Mucosa of rectum (tissue), 2 donors: ENCODE data around the gene SOX11.

ENCODE experiments used
- H3K27ac ChIP-seq, 2 donors: one replicate each; pipeline ENCODE4 v1.7.0; 2013; ENCODE audit warnings: inconsistent platforms in 2 of 2, low read depth in 2 of 2, low read length in 2 of 2
- H3K27me3 ChIP-seq, 2 donors: one replicate each; pipeline ENCODE4 v1.7.0; 2013; ENCODE audit warnings: low read length in 2 of 2; ENCODE audit not compliant: control insufficient read depth in 2 of 2, insufficient read depth in 2 of 2
- H3K36me3 ChIP-seq, 2 donors: one replicate each; pipeline ENCODE4 v1.7.0; 2013; ENCODE audit warnings: low read length in 2 of 2; ENCODE audit not compliant: control insufficient read depth in 2 of 2, insufficient read depth in 2 of 2
- H3K4me1 ChIP-seq, 2 donors: one replicate each; pipeline ENCODE4 v1.7.0; 2013; ENCODE audit warnings: low read length in 2 of 2, mild to moderate bottlenecking in 1 of 2; ENCODE audit not compliant: control insufficient read depth in 2 of 2, insufficient read depth in 2 of 2
- H3K4me3 ChIP-seq, 2 donors: one replicate each; pipeline ENCODE4 v1.7.0; 2013; ENCODE audit warnings: low read length in 2 of 2
- H3K9ac ChIP-seq, 2 donors: one replicate each; pipeline ENCODE4 v1.7.0; 2013; ENCODE audit warnings: low read length in 2 of 2, low read depth in 1 of 2, mild to moderate bottlenecking in 1 of 2
- H3K9me3 ChIP-seq, 2 donors: one replicate each; pipeline ENCODE4 v1.7.0; 2013; ENCODE audit warnings: low read length in 2 of 2; ENCODE audit not compliant: control insufficient read depth in 2 of 2
- donor health status: healthy.
- donor health status: Normal muscosa, but diverticular disease.

Gene SOX11

GRCh38 chr2:5672749-5673144 is 19.4 kb upstream of the SOX11 start:
- Histone ChIP-seq H3K27me3 (no peaks in the 10 kb centered on the region), H3K4me1 (no peaks in the 10 kb centered on the region), H3K9me3 (no peaks in the 10 kb centered on the region), H3K36me3 (no peaks in the 10 kb centered on the region), H3K27ac (no peak overlapping the region), H3K9ac (no peak overlapping the region), H3K4me3 (no peak overlapping the region)

DNA sequence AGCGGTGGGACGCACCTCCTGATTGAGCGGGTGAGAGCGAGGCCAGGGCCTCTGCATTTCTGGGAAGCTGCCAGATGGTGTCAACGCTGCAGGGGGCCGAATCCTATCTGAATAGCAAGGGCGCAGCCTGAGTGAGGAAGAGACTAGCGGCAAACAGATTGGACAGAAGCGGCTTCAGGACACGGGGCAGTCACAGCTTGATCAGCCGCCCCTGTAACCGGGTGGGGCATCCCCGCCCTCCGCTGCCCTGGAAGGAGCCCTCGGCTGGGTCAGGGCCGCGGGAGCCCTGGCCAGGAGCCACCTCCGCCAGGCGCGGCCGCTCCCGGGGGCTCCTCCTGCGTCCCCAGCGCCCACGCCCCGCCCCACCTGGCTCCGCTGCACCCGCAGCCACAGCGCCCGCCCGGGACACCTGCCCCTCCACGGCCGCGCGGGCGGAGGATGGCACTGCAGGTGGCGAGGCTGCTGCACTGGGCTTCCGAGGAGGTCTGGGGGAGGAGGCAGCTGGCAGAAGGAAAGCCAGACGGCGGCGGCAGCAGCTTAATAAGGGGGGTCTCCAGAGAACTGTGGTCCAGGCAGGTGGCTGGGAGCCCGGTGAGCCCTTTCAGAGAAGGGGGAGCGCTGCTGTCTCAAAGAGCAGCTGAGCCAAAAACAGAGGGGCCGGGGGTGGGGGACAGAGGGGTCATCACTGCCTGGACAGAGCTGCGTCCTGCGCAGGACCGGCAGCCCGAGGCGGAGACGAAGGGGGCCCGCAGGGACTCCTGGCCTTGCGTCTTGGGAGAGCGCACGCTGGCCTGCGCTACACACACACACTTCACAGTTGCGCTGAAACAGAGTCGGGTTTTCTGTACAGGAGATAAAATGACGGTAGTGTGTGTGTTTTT is 18.8 kb upstream of the SOX11 start:
- Histone ChIP-seq H3K4me3 (no peak overlapping the region), H3K27ac (no peak overlapping the region), H3K4me1 (no peaks in the 10 kb centered on the region), H3K36me3 (no peaks in the 10 kb centered on the region), H3K9me3 (no peaks in the 10 kb centered on the region), H3K27me3 (no peaks in the 10 kb centered on the region), H3K9ac (no peak overlapping the region)

- H3K27me3 ChIP-seq = no peaks in the 10 kb centered on the region
- H3K9ac ChIP-seq = no peak overlapping the region
- no peaks in the 10 kb centered on the region for H3K36me3 ChIP-seq
Measured at GRCh38 chr2:5674026-5674340, 18.2 kb upstream of the SOX11 start.

DNA sequence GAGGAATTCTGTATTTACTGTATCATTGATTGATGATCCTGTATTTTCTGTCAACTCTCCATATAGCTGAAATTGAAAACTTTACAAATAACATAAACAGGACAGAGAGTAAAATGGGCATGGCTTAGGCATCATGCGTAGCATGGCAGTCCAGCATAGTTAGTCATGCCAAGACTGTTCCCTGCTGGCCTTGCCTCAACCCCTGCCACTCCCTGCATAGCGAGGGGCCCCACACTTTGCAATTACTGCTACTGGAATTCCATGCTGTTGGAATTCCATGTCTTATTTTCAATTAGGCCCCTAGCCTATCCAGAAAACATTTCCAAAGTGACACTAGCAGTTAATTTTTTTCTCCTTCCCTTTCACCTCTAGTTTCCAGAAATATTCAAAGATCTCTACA is 15.1 kb upstream of the SOX11 start:
- Histone ChIP-seq H3K27me3 (no peaks in the 10 kb centered on the region), H3K4me3 (no peak overlapping the region), H3K36me3 (no peaks in the 10 kb centered on the region), H3K27ac (no peak overlapping the region), H3K4me1 (no peaks in the 10 kb centered on the region), H3K9me3 (no peaks in the 10 kb centered on the region), H3K9ac (no peak overlapping the region)

More at GRCh38 chr2:5674026-5674340, 18.2 kb upstream of the SOX11 start:
- no peaks in the 10 kb centered on the region for H3K4me1 ChIP-seq
- no peak overlapping the region for H3K27ac ChIP-seq
- no peaks in the 10 kb centered on the region for H3K9me3 ChIP-seq
- H3K4me3 ChIP-seq = no peak overlapping the region

GRCh38 chr2:5683471-5683870 is 8.7 kb upstream of the SOX11 start:
- no peak overlapping the region for H3K27ac ChIP-seq
- no peak overlapping the region for H3K4me3 ChIP-seq
- no peaks in the 10 kb centered on the region for H3K9me3 ChIP-seq
- H3K36me3 ChIP-seq = no peaks in the 10 kb centered on the region
- no peaks in the 10 kb centered on the region for H3K27me3 ChIP-seq
- no peak overlapping the region for H3K9ac ChIP-seq
- no peaks in the 10 kb centered on the region for H3K4me1 ChIP-seq

- Histone ChIP-seq H3K36me3 (no peaks in the 10 kb centered on the region), H3K27me3 (no peaks in the 10 kb centered on the region), H3K4me3 (no peak overlapping the region), H3K4me1 (no peaks in the 10 kb centered on the region), H3K9me3 (no peaks in the 10 kb centered on the region), H3K27ac (no peak overlapping the region), H3K9ac (no peak overlapping the region)
Measured at GRCh38 chr2:5685225-5685624, 7.0 kb upstream of the SOX11 start.

DNA sequence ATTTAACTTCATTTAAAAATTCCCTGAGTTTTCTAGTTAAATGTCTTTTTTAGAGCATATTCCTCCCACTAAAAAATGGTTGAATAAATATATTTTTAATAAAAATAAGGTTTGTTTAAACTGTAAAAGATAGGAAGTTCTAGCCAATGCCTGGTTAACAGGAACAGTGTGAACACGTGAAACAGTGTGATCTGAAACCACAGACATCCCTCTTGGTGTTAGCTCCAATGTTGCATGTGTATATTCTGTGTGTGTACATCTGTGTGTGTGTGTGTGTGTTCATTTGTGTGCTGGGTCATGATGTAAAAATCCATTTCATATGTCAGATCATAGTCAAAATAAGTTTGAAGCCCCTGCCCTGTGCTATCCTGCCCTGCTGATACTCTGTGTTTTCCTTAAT is 6.1 kb upstream of the SOX11 start:
- Histone ChIP-seq H3K27ac (no peak overlapping the region), H3K9ac (no peak overlapping the region), H3K9me3 (no peaks in the 10 kb centered on the region), H3K4me1 (no peaks in the 10 kb centered on the region), H3K4me3 (no peak overlapping the region), H3K27me3 (no peaks in the 10 kb centered on the region), H3K36me3 (no peaks in the 10 kb centered on the region)

- Histone ChIP-seq H3K9me3 (no peaks in the 10 kb centered on the region), H3K27ac (no peak overlapping the region), H3K9ac (no peak overlapping the region), H3K27me3 (no peaks in the 10 kb centered on the region), H3K4me3 (no peak overlapping the region), H3K4me1 (no peaks in the 10 kb centered on the region), H3K36me3 (no peaks in the 10 kb centered on the region)
Measured at GRCh38 chr2:5686536-5686935, 5.6 kb upstream of the SOX11 start.

DNA sequence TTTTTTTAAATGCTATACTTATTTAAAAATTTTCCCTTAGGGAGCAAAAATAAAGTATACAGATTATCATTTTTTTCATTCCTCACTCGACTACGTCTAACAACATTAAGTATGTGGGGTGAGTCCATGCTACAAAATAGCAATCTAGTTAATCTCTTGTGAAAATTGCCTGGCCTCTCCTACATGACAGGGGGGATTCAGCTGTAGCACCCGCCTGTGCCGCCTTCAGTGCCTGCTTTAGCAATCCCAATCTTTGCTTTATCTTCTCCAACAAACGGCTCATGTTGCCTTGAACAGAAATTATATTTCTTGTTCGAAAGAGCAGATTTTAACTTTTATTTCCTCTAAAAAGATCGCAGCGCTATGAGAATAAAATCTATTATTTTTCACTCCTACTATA is 2.4 kb upstream of the SOX11 start:
- H3K4me3 ChIP-seq = no peak overlapping the region

GRCh38 chr2:5690286-5690685 is 1.9 kb upstream of the SOX11 start:
- Histone ChIP-seq H3K4me1 (peaks cover 0 to 2% of the 10 kb centered on the region in 2 donors), H3K9ac (no peak overlapping the region), H3K27me3 (peaks cover 0 to 4% of the 10 kb centered on the region in 2 donors), H3K36me3 (no peaks in the 10 kb centered on the region), H3K4me3 (no peak overlapping the region), H3K9me3 (no peaks in the 10 kb centered on the region), H3K27ac (no peak overlapping the region)

More for the DNA sequence above, 2.4 kb upstream of the SOX11 start:
- Histone ChIP-seq H3K36me3 (no peaks in the 10 kb centered on the region), H3K4me1 (peaks cover 0 to 2% of the 10 kb centered on the region in 2 donors), H3K9ac (no peak overlapping the region), H3K27me3 (peaks cover 0 to 2% of the 10 kb centered on the region in 2 donors), H3K27ac (no peak overlapping the region), H3K9me3 (no peaks in the 10 kb centered on the region)
